ENCODE data around the gene KIAA1958. TPM values are rescaled to one million over a fixed set of nuclear protein-coding genes. Genes with fewer than 3 reads are reported as not detected.

KIAA1958 gene
- total RNA-seq, 1 experiment from 2014 or later = 18.5 TPM

- ATAC-seq = no peak
- RAD21 ChIA-PET (ENCODE audit: low non-redundant PET in 1 of 2, low total read pairs in 2 of 2, uncharacterized antibody in 2 of 2, unreplicated experiment in 2 of 2) = no interaction called here
- BruUV-seq (replicated peaks) = no TSS peak
These were observed 208.3 kb downstream of the KIAA1958 start for GRCh38 chr9:112694706-112695555.

More at GRCh38 chr9:112694706-112695555, 208.3 kb downstream of the KIAA1958 start:
- Histone ChIP-seq H3K9me2 (ENCODE audit: insufficient read depth) (no peaks in the 10 kb centered on the region), H3K36me3 (ENCODE audit: control insufficient read depth in 1 of 2, insufficient read depth in 2 of 2, low read length in 2 of 2) (peaks cover 8 to 9% of the 10 kb centered on the region in 2 experiments; a peak in 3 of 4 replicates), H3K27ac (ENCODE audit: low read depth, low read length) (no peak overlapping the region), H3K4me1 (ENCODE audit: control insufficient read depth in 1 of 2, insufficient read depth in 2 of 2, low read length in 2 of 2) (no peaks in the 10 kb centered on the region), H3K27me3 (ENCODE audit: insufficient read depth, low read length) (no peaks in the 10 kb centered on the region), H3K9me3 (ENCODE audit: control insufficient read depth in 1 of 2, insufficient read depth in 1 of 2, low read depth in 1 of 2, low read length in 2 of 2) (no peaks in the 10 kb centered on the region), H4K20me1 (ENCODE audit: insufficient read depth) (0 out of 2 replicates have a peak, but pooled peaks cover 4% of the 10 kb centered on the region), H2AFZ (ENCODE audit: low read depth, low read length, poor library complexity, severe bottlenecking) (no peak overlapping the region), H3K9ac (ENCODE audit: low read length) (no peak overlapping the region), H3K4me2 (ENCODE audit: low read length) (no peak overlapping the region), H3K4me3 (replicated peaks in 1 of 2; ENCODE audit: low read depth in 1 of 2, low read length in 2 of 2) (no peak overlapping the region), H3K79me2 (ENCODE audit: insufficient read depth, low read length) (peaks cover under 1% of the 10 kb centered on the region; the same call in 1 of the 2 replicates)
- ChIA-PET POLR2A (no interaction called here), CTCF (no interaction called here)
- intact Hi-C loops (cut with micrococcal nuclease) = no loop called here
- no peak for DNase-seq (ENCODE audit: low read depth, low spot score)
- TF ChIP-seq, protein P1, sequence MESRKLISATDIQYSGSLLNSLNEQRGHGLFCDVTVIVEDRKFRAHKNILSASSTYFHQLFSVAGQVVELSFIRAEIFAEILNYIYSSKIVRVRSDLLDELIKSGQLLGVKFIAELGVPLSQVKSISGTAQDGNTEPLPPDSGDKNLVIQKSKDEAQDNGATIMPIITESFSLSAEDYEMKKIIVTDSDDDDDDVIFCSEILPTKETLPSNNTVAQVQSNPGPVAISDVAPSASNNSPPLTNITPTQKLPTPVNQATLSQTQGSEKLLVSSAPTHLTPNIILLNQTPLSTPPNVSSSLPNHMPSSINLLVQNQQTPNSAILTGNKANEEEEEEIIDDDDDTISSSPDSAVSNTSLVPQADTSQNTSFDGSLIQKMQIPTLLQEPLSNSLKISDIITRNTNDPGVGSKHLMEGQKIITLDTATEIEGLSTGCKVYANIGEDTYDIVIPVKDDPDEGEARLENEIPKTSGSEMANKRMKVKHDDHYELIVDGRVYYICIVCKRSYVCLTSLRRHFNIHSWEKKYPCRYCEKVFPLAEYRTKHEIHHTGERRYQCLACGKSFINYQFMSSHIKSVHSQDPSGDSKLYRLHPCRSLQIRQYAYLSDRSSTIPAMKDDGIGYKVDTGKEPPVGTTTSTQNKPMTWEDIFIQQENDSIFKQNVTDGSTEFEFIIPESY (IDR thresholded peaks at IDR 0.05; ENCODE audit: extremely low read depth, insufficient replicate concordance, low read length) = no peak
- TF ChIP-seq ATF3 (IDR thresholded peaks at IDR 0.05) (no peak), ZNF274 (IDR thresholded peaks at IDR 0.05; ENCODE audit: low read depth, low read length) (no peak), ELF1 (IDR thresholded peaks at IDR 0.05; ENCODE audit: borderline replicate concordance, low read depth) (no peak), EGR1 (IDR thresholded peaks at IDR 0.05; ENCODE audit: low read depth) (no peak), ZFX (IDR thresholded peaks at IDR 0.05) (no peak), FOSL1 (IDR thresholded peaks at IDR 0.05; ENCODE audit: low read depth) (no peak), MAX (IDR thresholded peaks at IDR 0.05) (no peak)

Measured in HCT116 (cell line).